BLaER1 (cell line): ENCODE results near the gene HPSE.

Experiments used
- H3K27ac ChIP-seq: shearing (Covaris generic); formaldehyde crosslinking; 2 replicates; pipeline ENCODE4 v1.8.1; 2022
- H3K27me3 ChIP-seq: shearing (Covaris generic); formaldehyde crosslinking; 2 replicates; pipeline ENCODE4 v1.8.1; 2022
- H3K36me3 ChIP-seq: shearing (Covaris generic); formaldehyde crosslinking; 2 replicates; pipeline ENCODE4 v1.8.1; 2022
- H3K4me1 ChIP-seq: shearing (Covaris generic); formaldehyde crosslinking; 2 replicates; pipeline ENCODE4 v1.8.1; 2022
- H3K4me2 ChIP-seq: shearing (Covaris generic); formaldehyde crosslinking; 2 replicates; pipeline ENCODE4 v1.8.1; 2022
- H3K4me3 ChIP-seq: shearing (Covaris generic); formaldehyde crosslinking; 2 replicates; pipeline ENCODE4 v1.8.1; 2022
- H3K9ac ChIP-seq: shearing (Covaris generic); formaldehyde crosslinking; 2 replicates; pipeline ENCODE4 v1.8.1; 2022
- H3K9me3 ChIP-seq: shearing (Covaris generic); formaldehyde crosslinking; 2 replicates; pipeline ENCODE4 v1.8.1; 2022
- H4K20me1 ChIP-seq: shearing (Covaris generic); formaldehyde crosslinking; 2 replicates; pipeline ENCODE4 v1.8.1; 2022
- Cebpa-rat ChIP-seq: shearing (Covaris generic); IDR thresholded peaks from 2 replicates; pipeline ENCODE4 v1.8.1; 2022

The HPSE gene

DNA sequence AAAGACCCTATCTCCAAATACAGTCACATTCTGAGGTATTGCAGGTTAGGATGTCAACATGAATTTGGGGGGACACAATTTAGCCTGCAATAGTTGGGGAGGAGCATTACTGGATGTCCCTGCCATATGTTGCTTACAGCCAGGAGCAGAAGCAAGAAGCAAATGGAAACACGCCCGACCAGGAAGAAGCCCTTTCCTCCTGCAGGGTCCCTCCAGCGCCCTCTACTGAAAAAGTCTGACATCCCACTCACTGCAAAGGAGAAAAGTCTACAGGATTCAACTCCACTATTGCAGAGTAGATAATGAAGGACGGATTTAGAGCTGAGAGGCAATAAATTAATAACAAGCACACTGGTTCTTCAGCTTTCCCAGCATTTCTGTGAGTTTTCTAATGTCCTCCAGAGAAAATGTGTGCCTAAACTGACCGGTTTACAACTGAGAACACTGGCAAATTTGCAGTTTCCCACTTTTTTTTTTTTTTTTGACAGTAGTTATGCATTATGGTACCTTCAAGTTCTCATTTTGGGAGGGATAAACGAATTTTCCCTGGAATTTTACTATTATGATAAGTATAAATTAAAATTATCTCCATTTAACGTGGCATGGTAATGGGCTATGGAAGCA lies 81.8 kb downstream of the HPSE start:
- H3K4me2 ChIP-seq, result no peak overlapping the region
- no peaks in the 10 kb centered on the region for H4K20me1 ChIP-seq
- no peak overlapping the region for H3K27ac ChIP-seq
- no peak for TF ChIP-seq Cebpa-rat
- no peak overlapping the region for H3K4me3 ChIP-seq
- no peak overlapping the region for H3K9ac ChIP-seq
- no peaks in the 10 kb centered on the region for H3K27me3 ChIP-seq
- H3K4me1 ChIP-seq, result peaks cover 8% of the 10 kb centered on the region; the same call in 1 of the 2 replicates
- no peaks in the 10 kb centered on the region for H3K9me3 ChIP-seq
- H3K36me3 ChIP-seq, result peaks cover 15% of the 10 kb centered on the region

DNA sequence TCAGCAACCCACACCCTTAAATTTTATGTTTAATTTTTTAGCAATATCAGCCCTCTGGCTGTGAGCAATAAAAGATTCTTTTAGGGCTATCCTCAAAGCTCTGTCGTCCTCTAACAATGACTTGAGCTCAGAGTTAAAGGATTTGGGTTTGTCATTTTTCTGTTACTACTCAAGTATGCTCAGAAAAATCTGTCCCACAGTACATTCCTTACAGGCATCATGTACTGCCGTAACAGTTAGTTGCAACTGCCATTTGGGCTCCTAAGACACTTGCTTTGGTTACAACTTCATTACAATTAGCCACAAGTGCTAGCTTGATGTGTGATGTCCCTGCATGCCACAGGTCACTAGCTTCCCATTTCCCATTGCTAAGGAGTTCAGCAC lies 83.2 kb downstream of the HPSE start:
- peaks cover 5% of the 10 kb centered on the region; the same call in 1 of the 2 replicates for H3K4me1 ChIP-seq
- TF ChIP-seq Cebpa-rat, result no peak
- 0 out of 2 replicates have a peak, but pooled peaks cover 5% of the 10 kb centered on the region for H3K36me3 ChIP-seq
- H3K4me3 ChIP-seq, result no peak overlapping the region
- no peak overlapping the region for H3K4me2 ChIP-seq
- no peaks in the 10 kb centered on the region for H3K9me3 ChIP-seq
- no peaks in the 10 kb centered on the region for H3K27me3 ChIP-seq
- no peaks in the 10 kb centered on the region for H4K20me1 ChIP-seq
- H3K9ac ChIP-seq, result no peak overlapping the region
- H3K27ac ChIP-seq, result no peak overlapping the region

DNA sequence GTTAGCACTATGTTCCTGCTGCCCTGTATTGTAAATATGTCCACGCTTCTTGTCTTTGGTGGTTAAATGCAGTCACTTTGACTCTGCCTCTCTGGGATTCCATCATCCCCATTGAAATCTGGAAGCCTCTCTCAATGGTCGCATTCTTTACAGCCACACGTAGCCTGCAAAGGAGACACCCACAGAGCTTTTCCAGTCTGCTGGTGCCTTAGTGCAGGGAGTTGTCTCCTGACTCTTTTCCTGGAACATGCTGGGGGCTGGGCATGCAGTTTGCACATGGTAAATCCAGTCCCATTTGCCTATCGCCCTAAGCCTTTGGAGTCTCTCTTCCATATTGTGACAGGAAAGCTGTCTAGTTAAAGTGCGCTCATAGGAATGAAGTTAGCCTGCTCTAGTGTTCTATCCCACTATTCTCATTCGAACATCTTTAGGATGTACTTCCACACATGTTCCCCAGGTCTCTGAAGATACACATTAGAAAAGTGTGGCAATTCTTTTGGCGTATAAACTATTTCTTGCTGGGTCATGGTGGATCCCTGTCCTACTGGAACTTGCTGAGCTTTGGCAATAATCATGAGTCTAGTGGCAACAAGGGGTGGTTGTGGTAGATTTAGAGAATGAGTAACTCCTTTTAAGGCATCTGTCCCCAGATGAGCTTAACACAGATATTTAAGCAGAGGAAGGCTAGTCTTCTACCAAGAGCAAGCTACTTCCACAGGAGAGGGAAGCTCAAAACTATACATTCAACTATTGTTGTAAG lies 83.8 kb downstream of the HPSE start:
- no peak overlapping the region for H3K4me2 ChIP-seq
- 0 out of 2 replicates have a peak, but pooled peaks cover 5% of the 10 kb centered on the region for H3K36me3 ChIP-seq
- H4K20me1 ChIP-seq, result no peaks in the 10 kb centered on the region
- no peak overlapping the region for H3K4me3 ChIP-seq
- H3K9me3 ChIP-seq, result no peaks in the 10 kb centered on the region
- H3K27ac ChIP-seq, result no peak overlapping the region
- no peaks in the 10 kb centered on the region for H3K4me1 ChIP-seq
- H3K27me3 ChIP-seq, result no peaks in the 10 kb centered on the region
- H3K9ac ChIP-seq, result no peak overlapping the region
- TF ChIP-seq Cebpa-rat, result no peak

DNA sequence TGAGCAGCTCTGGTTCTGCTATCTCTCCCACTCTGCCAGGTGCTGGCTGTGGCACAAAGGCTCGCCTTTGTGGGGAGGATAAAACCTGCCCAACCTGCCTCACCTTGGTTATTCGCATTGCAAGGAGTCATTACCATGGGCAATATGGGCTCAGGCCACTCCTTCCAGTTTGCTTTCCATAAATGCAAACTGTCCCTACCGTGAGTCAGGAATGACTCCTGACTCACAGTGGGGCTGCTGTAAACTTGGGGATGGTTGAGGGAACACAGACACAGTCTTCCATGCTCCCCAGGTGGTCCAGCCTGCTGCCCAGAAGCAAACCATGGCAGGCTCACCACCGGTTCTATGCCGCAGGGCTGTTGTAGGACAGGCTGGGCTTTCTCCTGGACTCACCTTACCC lies 86.2 kb downstream of the HPSE start:
- no peak for TF ChIP-seq Cebpa-rat
- Histone ChIP-seq H3K27me3 (no peaks in the 10 kb centered on the region), H3K9ac (no peak overlapping the region), H3K4me1 (no peaks in the 10 kb centered on the region), H3K9me3 (no peaks in the 10 kb centered on the region), H3K4me2 (no peak overlapping the region), H3K4me3 (no peak overlapping the region), H4K20me1 (no peaks in the 10 kb centered on the region), H3K27ac (no peak overlapping the region), H3K36me3 (0 out of 2 replicates have a peak, but pooled peaks cover 5% of the 10 kb centered on the region)

DNA sequence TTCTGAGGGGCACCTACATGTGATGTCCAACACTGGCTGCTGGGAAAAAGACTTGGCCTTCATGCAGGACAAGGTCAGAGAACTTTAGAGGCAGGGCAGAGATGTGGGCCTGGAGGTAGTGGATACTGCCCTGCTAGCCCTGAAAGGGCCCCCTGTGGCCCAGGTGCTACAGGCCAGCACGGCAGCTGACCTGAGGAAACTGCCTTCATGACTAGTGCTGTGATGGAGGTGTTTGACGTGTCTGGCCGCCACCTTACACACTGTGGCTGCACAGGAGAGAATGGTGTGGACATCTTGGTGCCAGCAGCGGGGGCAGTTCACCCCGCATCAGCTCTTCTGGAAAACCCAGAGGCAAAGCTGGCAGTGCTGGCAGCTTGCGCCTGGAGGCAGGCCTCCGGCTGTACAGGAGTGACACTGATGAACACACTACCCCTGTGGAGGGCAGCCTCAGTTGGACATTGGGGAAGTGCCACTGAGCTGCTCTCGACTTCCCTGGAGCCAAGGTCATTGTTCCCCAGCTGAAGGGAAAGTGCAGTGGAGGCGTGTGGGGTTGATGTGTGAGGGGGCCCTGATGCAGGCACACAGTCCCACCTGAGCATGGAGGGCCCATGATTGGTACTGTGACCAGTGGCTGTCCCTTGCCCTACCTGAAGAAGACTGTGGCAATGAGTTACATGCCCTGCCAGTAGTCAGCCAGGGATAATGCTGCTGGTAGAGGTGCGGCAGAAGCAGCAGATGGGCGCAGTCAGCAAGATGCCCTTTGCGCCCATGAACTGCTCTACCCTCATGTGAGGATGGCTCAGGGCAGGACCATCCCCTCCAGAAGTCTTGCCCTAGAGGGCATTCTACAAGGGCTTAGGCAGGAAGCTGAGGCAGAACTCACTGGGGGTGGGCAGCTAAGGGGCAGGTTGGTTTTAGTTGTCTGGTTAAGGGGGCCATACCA lies 87.0 kb downstream of the HPSE start:
- Histone ChIP-seq H3K9me3 (no peaks in the 10 kb centered on the region), H3K4me2 (no peak overlapping the region), H3K4me1 (no peaks in the 10 kb centered on the region), H3K27me3 (no peaks in the 10 kb centered on the region), H3K9ac (no peak overlapping the region), H3K4me3 (no peak overlapping the region), H4K20me1 (no peaks in the 10 kb centered on the region), H3K36me3 (0 out of 2 replicates have a peak, but pooled peaks cover 5% of the 10 kb centered on the region), H3K27ac (no peak overlapping the region)
- TF ChIP-seq Cebpa-rat, result no peak
